Measurements from ENCODE around the gene CTXND2. TPM values are rescaled to one million over a fixed set of nuclear protein-coding genes. Genes with fewer than 3 reads are reported as not detected.
"Not testable (repeated sequence)": the region's sequence is repeated elsewhere in the genome, so short reads cannot be mapped to it uniquely, and the experiment has no call there.

Gene CTXND2
- total RNA-seq, 2 experiments from 2014 or later: not detected

DNA sequence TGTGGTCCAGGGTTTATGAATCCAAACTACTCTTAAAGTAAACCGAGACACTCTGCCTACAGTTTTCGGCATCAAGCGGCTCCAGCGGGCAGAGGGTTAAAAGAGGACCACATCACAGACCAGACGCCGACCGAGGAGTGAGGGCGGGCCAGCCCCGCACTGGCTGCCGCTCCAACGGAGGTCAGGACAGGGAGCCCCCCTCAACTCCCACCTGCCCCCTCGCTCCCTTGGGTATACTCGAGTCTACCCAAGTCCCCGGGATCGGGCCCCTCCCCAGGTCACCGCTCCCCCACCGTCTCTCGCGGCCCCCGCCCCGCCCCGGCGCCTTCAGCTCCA lies 10.8 kb upstream of the CTXND2 start:
- H3K36me3 ChIP-seq (ENCODE audit: insufficient read depth, low read length): peaks cover 6% of the 10 kb centered on the region
- peaks cover 15% of the 10 kb centered on the region for H3K4me1 ChIP-seq (ENCODE audit: insufficient read depth, low read length)
- no peaks in the 10 kb centered on the region for H3K27me3 ChIP-seq (ENCODE audit: control insufficient read depth in 1 of 2, insufficient read depth in 2 of 2, low read length in 2 of 2)
- H3K9me3 Mint-ChIP-seq: no peaks in the 10 kb centered on the region
- H3K27ac ChIP-seq (ENCODE audit: low read depth in 1 of 2, low read length in 2 of 2): peak overlapping the region; percentile 68 to 86
- H3K4me3 Mint-ChIP-seq: peak overlapping the region; percentile 98
- peaks cover 43% of the 10 kb centered on the region for H3K4me1 Mint-ChIP-seq (ENCODE audit: low read depth)
- intact Hi-C loops (cut with DNase I, micrococcal nuclease): loop anchor here (1.0 to 10.0 kb wide), 6 partner anchors 34 to 591 kb away; partner anchors contain the start of genes CIART (in 1 of the 2), CTSS (in 1 of the 2), ENSA (in 1 of the 2) and MINDY1 (in 1 of the 2)
- H3K36me3 Mint-ChIP-seq (ENCODE audit: low read depth): peaks cover 32% of the 10 kb centered on the region
- POLR2A ChIA-PET: interaction anchor here (1.0 to 1.4 kb wide), 3 partner anchors 14 to 635 kb away, joined by 3 to 9 read pairs (median 4); partner anchors contain the start of gene CGN
- no peaks in the 10 kb centered on the region for H3K9me3 ChIP-seq (ENCODE audit: control insufficient read depth in 1 of 2, insufficient read depth in 1 of 2, low read length in 2 of 2)
- no peaks in the 10 kb centered on the region for H3K27me3 Mint-ChIP-seq
- no peak for DNase-seq
- CTCF ChIA-PET: no interaction called here
- peak overlapping the region; percentile 79 for H3K4me3 ChIP-seq (ENCODE audit: low read length)
- ATAC-seq (ENCODE audit: poor library complexity): no peak
- TF ChIP-seq, protein P1, sequence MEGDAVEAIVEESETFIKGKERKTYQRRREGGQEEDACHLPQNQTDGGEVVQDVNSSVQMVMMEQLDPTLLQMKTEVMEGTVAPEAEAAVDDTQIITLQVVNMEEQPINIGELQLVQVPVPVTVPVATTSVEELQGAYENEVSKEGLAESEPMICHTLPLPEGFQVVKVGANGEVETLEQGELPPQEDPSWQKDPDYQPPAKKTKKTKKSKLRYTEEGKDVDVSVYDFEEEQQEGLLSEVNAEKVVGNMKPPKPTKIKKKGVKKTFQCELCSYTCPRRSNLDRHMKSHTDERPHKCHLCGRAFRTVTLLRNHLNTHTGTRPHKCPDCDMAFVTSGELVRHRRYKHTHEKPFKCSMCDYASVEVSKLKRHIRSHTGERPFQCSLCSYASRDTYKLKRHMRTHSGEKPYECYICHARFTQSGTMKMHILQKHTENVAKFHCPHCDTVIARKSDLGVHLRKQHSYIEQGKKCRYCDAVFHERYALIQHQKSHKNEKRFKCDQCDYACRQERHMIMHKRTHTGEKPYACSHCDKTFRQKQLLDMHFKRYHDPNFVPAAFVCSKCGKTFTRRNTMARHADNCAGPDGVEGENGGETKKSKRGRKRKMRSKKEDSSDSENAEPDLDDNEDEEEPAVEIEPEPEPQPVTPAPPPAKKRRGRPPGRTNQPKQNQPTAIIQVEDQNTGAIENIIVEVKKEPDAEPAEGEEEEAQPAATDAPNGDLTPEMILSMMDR (IDR thresholded peaks at IDR 0.05): no peak
- H3K27ac Mint-ChIP-seq: peak overlapping the region; percentile 92

DNA sequence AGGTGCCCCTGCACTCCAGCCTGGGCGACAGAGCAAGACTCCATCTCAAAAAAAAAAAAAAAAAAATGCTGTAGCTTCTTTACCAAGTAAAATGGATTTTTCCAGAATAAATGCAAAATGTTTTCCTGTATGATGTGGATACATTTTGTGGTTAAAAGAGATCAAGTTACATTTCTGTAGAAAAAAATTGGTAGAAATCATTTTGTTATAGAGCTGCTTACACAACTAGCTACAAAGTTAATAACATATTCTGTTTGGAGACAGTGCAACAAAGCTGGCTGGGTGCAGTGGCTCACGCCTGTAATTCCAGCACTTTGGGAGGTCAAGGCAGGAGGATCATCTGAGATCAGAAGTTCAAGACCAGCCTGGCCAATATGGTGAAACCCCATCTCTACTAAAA lies 8.0 kb upstream of the CTXND2 start:
- H3K4me3 ChIP-seq (ENCODE audit: low read length); H3K36me3 ChIP-seq (ENCODE audit: insufficient read depth, low read length); H3K9me3 ChIP-seq (ENCODE audit: control insufficient read depth in 1 of 2, insufficient read depth in 1 of 2, low read length in 2 of 2); H3K27ac ChIP-seq (ENCODE audit: low read depth in 1 of 2, low read length in 2 of 2); H3K9me3 Mint-ChIP-seq; H3K27ac Mint-ChIP-seq; DNase-seq; H3K27me3 ChIP-seq (ENCODE audit: control insufficient read depth in 1 of 2, insufficient read depth in 2 of 2, low read length in 2 of 2); H3K27me3 Mint-ChIP-seq; ATAC-seq (ENCODE audit: poor library complexity); H3K4me3 Mint-ChIP-seq; POLR2A ChIA-PET: not testable (repeated sequence)
- peaks cover 15% of the 10 kb centered on the region for H3K4me1 ChIP-seq (ENCODE audit: insufficient read depth, low read length)
- intact Hi-C loops (cut with DNase I, micrococcal nuclease): loop anchor here (5.0 to 10.0 kb wide), 4 partner anchors 37 to 594 kb away; partner anchors contain the start of genes CIART (in 1 of the 2), CTSS (in 1 of the 2), MINDY1 (in 1 of the 2) and PRUNE1 (in 1 of the 2)
- Mint-ChIP-seq H3K36me3 (ENCODE audit: low read depth) (peaks cover 17% of the 10 kb centered on the region), H3K4me1 (ENCODE audit: low read depth) (peaks cover 29% of the 10 kb centered on the region)
- CTCF ChIA-PET: interaction anchor here (0.7 to 1.6 kb wide), 2 partner anchors 43 to 128 kb away, joined by 4 to 5 read pairs; partner anchors contain the start of gene MINDY1

DNA sequence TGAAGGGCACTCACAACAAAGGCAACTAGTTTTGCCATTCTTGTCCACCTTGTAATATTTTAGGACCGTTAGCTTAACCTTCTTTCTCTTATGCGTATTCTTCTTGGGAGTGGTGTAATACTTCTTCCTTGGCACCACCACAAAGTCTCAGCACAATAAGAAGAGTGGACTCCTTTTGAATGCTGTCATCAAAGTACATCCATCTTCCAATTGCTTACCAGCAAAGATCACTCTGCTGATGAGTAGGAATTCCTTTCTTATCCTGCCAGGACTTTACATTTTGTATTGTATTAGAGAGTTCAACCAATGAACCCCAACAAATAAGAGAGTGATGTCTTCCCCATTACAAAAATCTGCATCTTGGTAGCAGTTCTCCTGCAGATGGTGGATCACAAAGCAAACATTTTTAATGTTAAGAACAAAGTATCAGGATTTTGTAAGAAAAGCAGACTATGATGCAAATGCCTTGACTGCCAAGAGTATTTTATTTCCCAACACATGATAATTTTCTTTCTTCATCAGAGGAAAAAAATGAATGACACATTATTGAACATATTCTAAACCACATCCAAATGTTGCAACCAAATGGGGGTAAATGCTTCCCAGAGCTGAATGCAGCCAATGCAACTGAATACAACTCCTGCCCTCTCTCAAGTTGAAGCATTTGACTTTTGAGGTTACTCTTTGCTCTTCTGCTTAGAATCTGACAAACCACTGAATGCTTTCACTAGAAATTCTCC lies 5.4 kb upstream of the CTXND2 start:
- Histone ChIP-seq H3K27ac (ENCODE audit: low read depth in 1 of 2, low read length in 2 of 2) (no peak overlapping the region), H3K4me1 (ENCODE audit: insufficient read depth, low read length) (peaks cover 11% of the 10 kb centered on the region), H3K4me3 (ENCODE audit: low read length) (no peak overlapping the region), H3K9me3 (ENCODE audit: control insufficient read depth in 1 of 2, insufficient read depth in 1 of 2, low read length in 2 of 2) (no peaks in the 10 kb centered on the region), H3K27me3 (ENCODE audit: control insufficient read depth in 1 of 2, insufficient read depth in 2 of 2, low read length in 2 of 2) (no peaks in the 10 kb centered on the region), H3K36me3 (ENCODE audit: insufficient read depth, low read length) (no peaks in the 10 kb centered on the region)
- ChIA-PET CTCF (no interaction called here), POLR2A (no interaction called here)
- no peak for ATAC-seq (ENCODE audit: poor library complexity)
- H3K4me3 Mint-ChIP-seq: peak overlapping the region; percentile 31
- no peak overlapping the region for H3K27ac Mint-ChIP-seq
- peaks cover 4% of the 10 kb centered on the region for H3K36me3 Mint-ChIP-seq (ENCODE audit: low read depth)
- H3K27me3 Mint-ChIP-seq: no peaks in the 10 kb centered on the region
- peaks cover 8% of the 10 kb centered on the region for H3K4me1 Mint-ChIP-seq (ENCODE audit: low read depth)
- H3K9me3 Mint-ChIP-seq: no peaks in the 10 kb centered on the region
- TF ChIP-seq, protein P1 (IDR thresholded peaks at IDR 0.05): no peak
- peak in 1 of 14 experiments; percentile 19 for DNase-seq
- intact Hi-C loops (cut with DNase I, micrococcal nuclease): no loop called here

DNA sequence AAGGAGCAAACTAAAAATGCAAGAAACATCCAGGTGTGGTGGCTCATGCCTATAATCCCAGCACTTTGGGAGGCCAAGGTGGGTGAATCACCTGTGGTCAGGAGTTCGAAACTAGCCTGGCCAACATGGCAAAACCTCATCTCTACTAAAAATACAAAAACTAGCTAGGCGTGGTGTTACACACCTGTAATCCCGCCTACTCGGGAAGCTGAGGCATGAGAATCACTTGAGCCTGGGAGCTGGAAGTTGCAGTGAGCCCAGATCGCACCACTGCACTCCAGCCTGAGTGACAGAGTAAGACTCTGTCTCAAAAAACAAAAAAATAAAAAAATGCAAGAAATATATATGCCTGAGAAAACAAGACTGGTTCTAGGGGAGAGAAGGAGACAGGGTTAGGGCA lies 3.8 kb upstream of the CTXND2 start:
- H3K27me3 ChIP-seq (ENCODE audit: control insufficient read depth in 1 of 2, insufficient read depth in 2 of 2, low read length in 2 of 2); H3K4me3 ChIP-seq (ENCODE audit: low read length); H3K36me3 ChIP-seq (ENCODE audit: insufficient read depth, low read length); POLR2A ChIA-PET; H3K4me3 Mint-ChIP-seq; DNase-seq; H3K27ac Mint-ChIP-seq; H3K27ac ChIP-seq (ENCODE audit: low read depth in 1 of 2, low read length in 2 of 2); intact Hi-C loops (cut with DNase I, micrococcal nuclease); H3K4me1 Mint-ChIP-seq (ENCODE audit: low read depth); H3K27me3 Mint-ChIP-seq; H3K36me3 Mint-ChIP-seq (ENCODE audit: low read depth); ATAC-seq (ENCODE audit: poor library complexity); H3K9me3 Mint-ChIP-seq; H3K9me3 ChIP-seq (ENCODE audit: control insufficient read depth in 1 of 2, insufficient read depth in 1 of 2, low read length in 2 of 2); H3K4me1 ChIP-seq (ENCODE audit: insufficient read depth, low read length): not testable (repeated sequence)
- CTCF ChIA-PET: interaction anchor here (0.9 to 1.0 kb wide), 2 partner anchors 11 to 25 kb away, joined by 3 read pairs; no protein-coding TSS in a partner anchor
